Retina (tissue), 1 donor: Measurements from ENCODE around the gene NONO.
"Not testable (repeated sequence)": the region's sequence is repeated elsewhere in the genome, so short reads cannot be mapped to it uniquely, and the experiment has no call there.

Experiments used
- DNase-seq: peaks from one replicate; pipeline ENCODE4 v3.0.0-alpha.2; 2016

The NONO gene

GRCh38 chrX:71283403-71284143 lies at the start of gene NONO:
TSS of gene NONO (plus strand) at chrX:71283635. CDS start at chrX:71290638, 7,003 bp downstream.
- peak; percentile 92 for DNase-seq

- DNase-seq = no peak
Observed at GRCh38 chrX:71235482-71235881, 48.0 kb upstream of the NONO start.

GRCh38 chrX:71236836-71237235 lies 46.6 kb upstream of the NONO start:
- no peak for DNase-seq

- DNase-seq = no peak
Observed at GRCh38 chrX:71239781-71240180, 43.7 kb upstream of the NONO start.

- no peak for DNase-seq
Observed at GRCh38 chrX:71241301-71241700, 42.1 kb upstream of the NONO start.

- no peak for DNase-seq
Observed at GRCh38 chrX:71244359-71245128, 38.9 kb upstream of the NONO start.

- DNase-seq = no peak
Observed at GRCh38 chrX:71245159-71245558, 38.3 kb upstream of the NONO start.

GRCh38 chrX:71250841-71251240 lies 32.6 kb upstream of the NONO start:
- no peak for DNase-seq

GRCh38 chrX:71251466-71251973 lies 31.9 kb upstream of the NONO start:
- DNase-seq = no peak

- DNase-seq = no peak
Observed at GRCh38 chrX:71252221-71252620, 31.2 kb upstream of the NONO start.

GRCh38 chrX:71253253-71254091 lies 30.0 kb upstream of the NONO start:
- DNase-seq = peak; percentile 27

- DNase-seq = peak; percentile 91
Observed at GRCh38 chrX:71254092-71254963, 29.1 kb upstream of the NONO start, which contains the start of gene ZMYM3. TSS of gene ZMYM3 (minus strand) at chrX:71254140. CDS start at chrX:71253255, 885 bp downstream.

GRCh38 chrX:71256051-71256450 lies 27.4 kb upstream of the NONO start:
- no peak for DNase-seq

- DNase-seq = no peak
Observed at GRCh38 chrX:71256856-71257255, 26.6 kb upstream of the NONO start.

- not testable (repeated sequence) for DNase-seq
Observed at GRCh38 chrX:71268624-71269023, 14.8 kb upstream of the NONO start.

- no peak for DNase-seq
Observed at GRCh38 chrX:71269801-71270395, 13.5 kb upstream of the NONO start.

GRCh38 chrX:71272313-71272712 lies 11.1 kb upstream of the NONO start:
- DNase-seq = not testable (repeated sequence)

GRCh38 chrX:71281300-71281699 lies 2.1 kb upstream of the NONO start:
- DNase-seq = not testable (repeated sequence)

- no peak for DNase-seq
Observed at GRCh38 chrX:71282514-71283402, 677 bp upstream of the NONO start.

- no peak for DNase-seq
Observed at GRCh38 chrX:71285929-71286328, 2.5 kb downstream of the NONO start.
